CD14-positive monocyte (primary cell): ENCODE measurements around the gene LCE1E. TPM values are rescaled to one million over a fixed set of nuclear protein-coding genes. Genes with fewer than 3 reads are reported as not detected.
A peak's percentile ranks its signal among the peaks of the same experiment; 100 is the strongest.

Experiments
- DNase-seq, 3 donors: peaks; one replicate each; pipeline ENCODE4 v3.0.0-alpha.2; 2011 to 2022
- H2AFZ ChIP-seq: 2 replicates; pipeline ENCODE4 v1.6.0; 2012; ENCODE audit warnings: mild to moderate bottlenecking, low read depth, low read length, inconsistent platforms; ENCODE audit not compliant: insufficient read depth, poor library complexity, severe bottlenecking
- H3K27ac ChIP-seq, 2 donors: 1 replicate in 1 of 2; 2 replicates in 1 of 2; pipeline ENCODE4 v1.5.1; 2012 to 2013; ENCODE audit warnings: low read length in 2 of 2, control low read depth in 1 of 2, inconsistent platforms in 1 of 2, low read depth in 1 of 2, mild to moderate bottlenecking in 1 of 2
- H3K27me3 ChIP-seq, 2 donors: one replicate each; pipeline versions ENCODE4 v1.6.0 to v1.6.1; 2011 to 2013; ENCODE audit warnings: low read length in 2 of 2; ENCODE audit not compliant: control insufficient read depth in 2 of 2, insufficient read depth in 2 of 2
- H3K36me3 ChIP-seq, 2 donors: replicated peaks in 1 of 2; 1 replicate in 1 of 2; 2 replicates in 1 of 2; pipeline versions ENCODE4 v1.5.1 to v1.6.1; 2012 to 2013; ENCODE audit warnings: low read length in 2 of 2, control low read depth in 1 of 2, inconsistent platforms in 1 of 2, mild to moderate bottlenecking in 1 of 2; ENCODE audit not compliant: insufficient read depth in 2 of 2, control insufficient read depth in 1 of 2
- H3K4me1 ChIP-seq, 2 donors: 1 replicate in 1 of 2; 2 replicates in 1 of 2; pipeline versions ENCODE4 v1.5.1 to v1.6.1; 2012 to 2013; ENCODE audit warnings: low read length in 2 of 2, control low read depth in 1 of 2, inconsistent platforms in 1 of 2, mild to moderate bottlenecking in 1 of 2, moderate library complexity in 1 of 2; ENCODE audit not compliant: insufficient read depth in 2 of 2, control insufficient read depth in 1 of 2
- H3K4me2 ChIP-seq: replicated peaks from 2 replicates; pipeline ENCODE3; 2012; ENCODE audit warnings: low read length, moderate library complexity, mild to moderate bottlenecking; ENCODE audit not compliant: poor library complexity, severe bottlenecking; ENCODE audit errors: extremely low read depth
- H3K4me3 ChIP-seq, 3 experiments: fragments of 200-600 bp in 1 of 3; sonication (generic) in 1 of 3; replicated peaks in 1 of 3; 1 replicate in 2 of 3; 2 replicates in 1 of 3; pipeline ENCODE4 v1.5.1; 2011 to 2013; ENCODE audit warnings: low read length in 3 of 3, mild to moderate bottlenecking in 3 of 3, control low read depth in 2 of 3, low read depth in 2 of 3, inconsistent platforms in 1 of 3, moderate library complexity in 1 of 3
- H3K79me2 ChIP-seq: 2 replicates; pipeline ENCODE4 v1.6.0; 2012; ENCODE audit warnings: mild to moderate bottlenecking, control low read depth, inconsistent platforms, low read length, moderate library complexity; ENCODE audit not compliant: insufficient read depth
- H3K9ac ChIP-seq: 2 replicates; pipeline ENCODE4 v1.6.0; 2017; ENCODE audit warnings: low read length, mild to moderate bottlenecking; ENCODE audit not compliant: insufficient read depth, poor library complexity, severe bottlenecking
- H3K9me3 ChIP-seq, 2 donors: replicated peaks in 1 of 2; 1 replicate in 1 of 2; 2 replicates in 1 of 2; pipeline versions ENCODE4 v1.5.1 to v1.6.1; 2012 to 2013; ENCODE audit warnings: low read length in 2 of 2, control low read depth in 1 of 2; ENCODE audit not compliant: control insufficient read depth in 1 of 2, insufficient read depth in 1 of 2
- H4K20me1 ChIP-seq: 2 replicates; pipeline ENCODE4 v1.6.0; 2012; ENCODE audit warnings: mild to moderate bottlenecking, low read length, control low read depth, moderate library complexity; ENCODE audit not compliant: insufficient read depth
- H3K27ac Mint-ChIP-seq, 7 donors: one replicate each; pipeline ENCODE4 v1.8.0; 2020; ENCODE audit warnings: mild to moderate bottlenecking in 7 of 7, mixed read lengths in 7 of 7, moderate library complexity in 6 of 7, inconsistent platforms in 2 of 7
- H3K27me3 Mint-ChIP-seq, 3 donors: one replicate each; pipeline ENCODE4 v1.8.0; 2021 to 2022; ENCODE audit warnings: low read depth in 3 of 3, mild to moderate bottlenecking in 3 of 3, mixed read lengths in 3 of 3, moderate library complexity in 3 of 3, inconsistent platforms in 1 of 3
- H3K36me3 Mint-ChIP-seq, 2 donors: one replicate each; pipeline ENCODE4 v1.8.0; 2020; ENCODE audit warnings: mixed read lengths in 2 of 2, inconsistent platforms in 1 of 2, mild to moderate bottlenecking in 1 of 2
- H3K4me1 Mint-ChIP-seq: one replicate; pipeline ENCODE4 v1.8.0; 2020; ENCODE audit warnings: mild to moderate bottlenecking, mixed read lengths
- H3K4me3 Mint-ChIP-seq, 2 donors: one replicate each; pipeline ENCODE4 v1.8.0; 2020; ENCODE audit warnings: mild to moderate bottlenecking in 2 of 2, mixed read lengths in 2 of 2, moderate library complexity in 1 of 2
- H3K9me3 Mint-ChIP-seq, 7 donors: one replicate each; pipeline ENCODE4 v1.8.0; 2020 to 2022; ENCODE audit warnings: mixed read lengths in 7 of 7, mild to moderate bottlenecking in 6 of 7, moderate library complexity in 6 of 7, inconsistent platforms in 2 of 7
- WGBS: methylation state at CpG from one replicate; pipeline ENCODE4 v1.1.5; 2013; ENCODE audit warnings: missing lambda C conversion rate; ENCODE audit not compliant: insufficient coverage; 5-methylcytosine and 5-hydroxymethylcytosine counted together
- intact Hi-C, 2 donors: fragments of 100-400 bp; cut with micrococcal nuclease; formaldehyde crosslinking; loops; one replicate each; pipeline versions ENCODE4 v1.15.0 to v1.15.1; 2023
- polyA plus RNA-seq, 3 donors: library from polyadenylated mRNA; depleted of rRNA in 1 of 3; unstranded in 2 of 3; stranded (reverse) in 1 of 3; fragments of 300-500 nt in 2 of 3; fragments of >200 nt in 1 of 3; fragmentation: Illumina TruSeq in 2 of 3; gene quantifications; 1 replicate in 2 of 3; 2 replicates in 1 of 3; pipeline ENCODE4 v1.2.3, GENCODE V29; 2012 to 2021
- TF ChIP-seq, protein P1 (sequence below): fragments of 200-600 bp; IDR thresholded peaks from one replicate; pipeline ENCODE4 v1.8.0; 2022; ENCODE audit warnings: antibody characterized with exemption, mild to moderate bottlenecking

The LCE1E gene
- polyA plus RNA-seq, 3 donors = not detected

DNA sequence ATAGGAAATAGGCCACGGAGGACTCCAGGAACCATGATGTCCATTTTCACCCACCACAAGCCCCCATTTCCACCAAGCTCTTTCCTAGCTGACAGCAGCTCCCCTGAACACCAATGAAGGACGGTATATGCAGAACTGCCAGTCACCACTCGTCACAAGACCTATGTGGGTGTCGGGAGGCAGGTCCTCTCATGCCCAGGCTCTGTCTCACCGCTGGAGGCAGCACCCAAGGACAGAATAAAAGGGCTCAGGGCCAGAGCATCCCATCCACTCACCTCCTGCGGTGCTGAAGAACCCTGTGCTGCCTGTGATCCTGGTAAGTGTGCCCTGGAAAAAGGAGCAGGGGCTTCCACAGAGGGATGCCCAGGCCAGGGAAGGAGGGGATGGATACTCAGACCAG lies 11.2 kb upstream of the LCE1E start, which contains the start of gene LCE1F:
TSS of gene LCE1F (plus strand) at position 266 of the 400 bp plus-strand sequence. CDS start 1,232 bp downstream, outside the sequence.
- Mint-ChIP-seq H3K27me3 (peaks cover 4 to 13% (median 10%) of the 10 kb centered on the region in 3 donors), H3K9me3 (peaks cover 2 to 10% (median 7%) of the 10 kb centered on the region in 7 donors), H3K4me3 (no peak within 1 kb of the TSS), H3K27ac (no peak within 1 kb of the TSS), H3K36me3 (no peaks in the 10 kb centered on the region), H3K4me1 (no peaks in the 10 kb centered on the region)
- no peak within 1 kb of the TSS for H3K4me2 ChIP-seq
- intact Hi-C loops = no loop called here
- no peak for DNase-seq
- no peaks in the 10 kb centered on the region for H3K9me3 ChIP-seq
- H3K27ac ChIP-seq = no peak within 1 kb of the TSS
- no peaks in the 10 kb centered on the region for H3K36me3 ChIP-seq
- H3K79me2 ChIP-seq = no peaks in the 10 kb centered on the region
- no peaks in the 10 kb centered on the region for H3K27me3 ChIP-seq
- H4K20me1 ChIP-seq = no peaks in the 10 kb centered on the region
- H2AFZ ChIP-seq = no peak within 1 kb of the TSS
- TF ChIP-seq, protein P1, sequence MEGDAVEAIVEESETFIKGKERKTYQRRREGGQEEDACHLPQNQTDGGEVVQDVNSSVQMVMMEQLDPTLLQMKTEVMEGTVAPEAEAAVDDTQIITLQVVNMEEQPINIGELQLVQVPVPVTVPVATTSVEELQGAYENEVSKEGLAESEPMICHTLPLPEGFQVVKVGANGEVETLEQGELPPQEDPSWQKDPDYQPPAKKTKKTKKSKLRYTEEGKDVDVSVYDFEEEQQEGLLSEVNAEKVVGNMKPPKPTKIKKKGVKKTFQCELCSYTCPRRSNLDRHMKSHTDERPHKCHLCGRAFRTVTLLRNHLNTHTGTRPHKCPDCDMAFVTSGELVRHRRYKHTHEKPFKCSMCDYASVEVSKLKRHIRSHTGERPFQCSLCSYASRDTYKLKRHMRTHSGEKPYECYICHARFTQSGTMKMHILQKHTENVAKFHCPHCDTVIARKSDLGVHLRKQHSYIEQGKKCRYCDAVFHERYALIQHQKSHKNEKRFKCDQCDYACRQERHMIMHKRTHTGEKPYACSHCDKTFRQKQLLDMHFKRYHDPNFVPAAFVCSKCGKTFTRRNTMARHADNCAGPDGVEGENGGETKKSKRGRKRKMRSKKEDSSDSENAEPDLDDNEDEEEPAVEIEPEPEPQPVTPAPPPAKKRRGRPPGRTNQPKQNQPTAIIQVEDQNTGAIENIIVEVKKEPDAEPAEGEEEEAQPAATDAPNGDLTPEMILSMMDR = no peak
- WGBS = 90% methylated on average over 3 of the region's 6 CpGs
- H3K9ac ChIP-seq = no peak within 1 kb of the TSS
- no peak within 1 kb of the TSS for H3K4me3 ChIP-seq
- no peaks in the 10 kb centered on the region for H3K4me1 ChIP-seq

- H3K9ac ChIP-seq = no peak overlapping the region
- TF ChIP-seq, protein P1 = no peak
- no peak overlapping the region for H3K4me3 Mint-ChIP-seq
- H3K4me3 ChIP-seq = no peak overlapping the region
- H3K9me3 Mint-ChIP-seq = peaks cover 2 to 7% (median 5%) of the 10 kb centered on the region in 7 donors
- intact Hi-C loops = no loop called here
- H4K20me1 ChIP-seq = no peaks in the 10 kb centered on the region
- H3K27me3 Mint-ChIP-seq = peaks cover 4 to 12% (median 8%) of the 10 kb centered on the region in 3 donors
- peak overlapping the region in 1 of 7 donors; percentile 73 for H3K27ac Mint-ChIP-seq
- no peak overlapping the region for H2AFZ ChIP-seq
- peaks cover 0 to 2% of the 10 kb centered on the region in 2 donors for H3K27me3 ChIP-seq
- H3K4me1 Mint-ChIP-seq = no peaks in the 10 kb centered on the region
- no peak for DNase-seq
- H3K79me2 ChIP-seq = no peaks in the 10 kb centered on the region
- H3K36me3 Mint-ChIP-seq = no peaks in the 10 kb centered on the region
- no peak overlapping the region for H3K27ac ChIP-seq
- WGBS = 90% methylated on average over 11 of the region's 11 CpGs
- no peaks in the 10 kb centered on the region for H3K4me1 ChIP-seq
- no peaks in the 10 kb centered on the region for H3K36me3 ChIP-seq
- no peaks in the 10 kb centered on the region for H3K9me3 ChIP-seq
- H3K4me2 ChIP-seq = no peak overlapping the region
Measured at GRCh38 chr1:152776361-152776760, 9.7 kb upstream of the LCE1E start.
